WTC11 (cell line): Measurements from ENCODE around the gene AFF3.

Experiments
- CTCF ChIP-seq: fragments of 200-600 bp; IDR thresholded peaks from 2 replicates; pipeline ENCODE4 v1.8.0; 2022; ENCODE audit warnings: antibody characterized with exemption
- ETV6 ChIP-seq: sonication (generic); formaldehyde crosslinking; IDR thresholded peaks from 2 replicates; pipeline ENCODE4 v1.8.1; 2022; ENCODE audit warnings: mild to moderate bottlenecking, missing genetic modification reagents
- GRHL2 ChIP-seq: fragments of 250-450 bp; sonication (Bioruptor Pico); IDR thresholded peaks from 2 replicates; pipeline ENCODE4 v1.8.0; 2022; ENCODE audit warnings: mild to moderate bottlenecking, moderate library complexity; ENCODE audit not compliant: insufficient replicate concordance, severe bottlenecking
- JUN ChIP-seq: sonication (generic); formaldehyde crosslinking; IDR thresholded peaks from 2 replicates; pipeline ENCODE4 v1.8.0; 2023; ENCODE audit warnings: mild to moderate bottlenecking, missing genetic modification reagents
- SMAD3 ChIP-seq: sonication (generic); formaldehyde crosslinking; IDR thresholded peaks from 2 replicates; pipeline ENCODE4 v1.8.0; 2022; ENCODE audit warnings: missing genetic modification reagents, mild to moderate bottlenecking, borderline replicate concordance
- ZNF219 ChIP-seq: sonication (generic); formaldehyde crosslinking; IDR thresholded peaks from 2 replicates; pipeline ENCODE4 v1.8.0; 2023; ENCODE audit warnings: missing genetic modification reagents, mild to moderate bottlenecking, borderline replicate concordance
- ZNF423 ChIP-seq: fragments of 250-450 bp; sonication (Bioruptor Pico); IDR thresholded peaks from 2 replicates; pipeline ENCODE4 v2.1.2; 2022; ENCODE audit warnings: mild to moderate bottlenecking, moderate library complexity
- TF ChIP-seq, protein P1 (sequence below): sonication (generic); formaldehyde crosslinking; IDR thresholded peaks from 2 replicates; pipeline ENCODE4 v1.8.0; 2022; ENCODE audit warnings: mild to moderate bottlenecking, missing genetic modification reagents
- TF ChIP-seq, protein P2 (sequence below): sonication (generic); formaldehyde crosslinking; IDR thresholded peaks from 2 replicates; pipeline ENCODE4 v1.8.0; 2022; ENCODE audit warnings: mild to moderate bottlenecking, missing genetic modification reagents
- TF ChIP-seq, protein P3 (sequence below): sonication (generic); formaldehyde crosslinking; IDR thresholded peaks from 2 replicates; pipeline ENCODE4 v1.8.1; 2022; ENCODE audit warnings: mild to moderate bottlenecking, moderate library complexity, missing genetic modification reagents

GRCh38 chr2:99842451-99842850, 299.9 kb downstream of the AFF3 start:
- TF ChIP-seq, protein P1, sequence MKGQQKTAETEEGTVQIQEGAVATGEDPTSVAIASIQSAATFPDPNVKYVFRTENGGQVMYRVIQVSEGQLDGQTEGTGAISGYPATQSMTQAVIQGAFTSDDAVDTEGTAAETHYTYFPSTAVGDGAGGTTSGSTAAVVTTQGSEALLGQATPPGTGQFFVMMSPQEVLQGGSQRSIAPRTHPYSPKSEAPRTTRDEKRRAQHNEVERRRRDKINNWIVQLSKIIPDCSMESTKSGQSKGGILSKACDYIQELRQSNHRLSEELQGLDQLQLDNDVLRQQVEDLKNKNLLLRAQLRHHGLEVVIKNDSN (CRISPR knock-in tag): no peak
- TF ChIP-seq GRHL2 (CRISPR knock-in tag) (no peak), SMAD3 (CRISPR knock-in tag) (no peak), ZNF219 (CRISPR knock-in tag) (no peak), CTCF (no peak), JUN (CRISPR knock-in tag) (no peak), ZNF423 (CRISPR knock-in tag) (no peak), ETV6 (CRISPR knock-in tag) (no peak)
- TF ChIP-seq, protein P2, sequence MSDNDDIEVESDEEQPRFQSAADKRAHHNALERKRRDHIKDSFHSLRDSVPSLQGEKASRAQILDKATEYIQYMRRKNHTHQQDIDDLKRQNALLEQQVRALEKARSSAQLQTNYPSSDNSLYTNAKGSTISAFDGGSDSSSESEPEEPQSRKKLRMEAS (CRISPR knock-in tag): no peak
- TF ChIP-seq, protein P3, sequence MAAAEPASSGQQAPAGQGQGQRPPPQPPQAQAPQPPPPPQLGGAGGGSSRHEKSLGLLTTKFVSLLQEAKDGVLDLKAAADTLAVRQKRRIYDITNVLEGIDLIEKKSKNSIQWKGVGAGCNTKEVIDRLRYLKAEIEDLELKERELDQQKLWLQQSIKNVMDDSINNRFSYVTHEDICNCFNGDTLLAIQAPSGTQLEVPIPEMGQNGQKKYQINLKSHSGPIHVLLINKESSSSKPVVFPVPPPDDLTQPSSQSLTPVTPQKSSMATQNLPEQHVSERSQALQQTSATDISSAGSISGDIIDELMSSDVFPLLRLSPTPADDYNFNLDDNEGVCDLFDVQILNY (CRISPR knock-in tag): no peak
